Hypothalamus (tissue), 51 donors: ENCODE results near the gene MMP14.
"Not testable (repeated sequence)": the region's sequence is repeated elsewhere in the genome, so short reads cannot be mapped to it uniquely, and the experiment has no call there.

Experiments
- DNase-seq, 51 donors: peaks; one replicate each; lab custom pipeline; 2025; lab: John Stamatoyannopoulos, UW

Gene MMP14

GRCh38 chr14:22839159-22839779 lies 2.9 kb downstream of the MMP14 start:
- DNase-seq = no peak

- DNase-seq = no peak
Measured at GRCh38 chr14:22841311-22841710, 4.9 kb downstream of the MMP14 start.

GRCh38 chr14:22841769-22842168 lies 5.4 kb downstream of the MMP14 start:
- no peak for DNase-seq

GRCh38 chr14:22842211-22843122 lies 6.1 kb downstream of the MMP14 start:
- no peak for DNase-seq

- no peak for DNase-seq
Measured at GRCh38 chr14:22843123-22843925, 6.9 kb downstream of the MMP14 start.

- no peak for DNase-seq
Measured at GRCh38 chr14:22844221-22845102, 8.1 kb downstream of the MMP14 start.

- DNase-seq = no peak
Measured at GRCh38 chr14:22845103-22845394, 8.7 kb downstream of the MMP14 start.

- no peak for DNase-seq
Measured at GRCh38 chr14:22845821-22846625, 9.6 kb downstream of the MMP14 start.

- no peak for DNase-seq
Measured at GRCh38 chr14:22846811-22847307, 10.5 kb downstream of the MMP14 start.

GRCh38 chr14:22847661-22848341 lies 11.4 kb downstream of the MMP14 start:
- peak in 1 of 51 donors; percentile 31 for DNase-seq

GRCh38 chr14:22848351-22849164 lies 12.2 kb downstream of the MMP14 start:
- peak in 14 of 51 donors; percentile 8 to 48 (median 26) for DNase-seq

GRCh38 chr14:22849212-22849819 lies 12.9 kb downstream of the MMP14 start:
- peak in 26 of 51 donors; percentile 17 to 76 (median 50) for DNase-seq

- DNase-seq = peak in 37 of 51 donors; percentile 6 to 81 (median 62)
Measured at GRCh38 chr14:22850944-22851764, 14.8 kb downstream of the MMP14 start.

- not testable (repeated sequence) for DNase-seq
Measured at GRCh38 chr14:22852178-22852577, 15.8 kb downstream of the MMP14 start.

GRCh38 chr14:22852599-22852939 lies 16.2 kb downstream of the MMP14 start:
- DNase-seq = no peak

GRCh38 chr14:22852940-22853767 lies 16.8 kb downstream of the MMP14 start:
- peak in 50 of 51 donors; percentile 21 to 92 (median 72) for DNase-seq
